ENCODE data around the gene IL16. TPM values are rescaled to one million over a fixed set of nuclear protein-coding genes. Genes with fewer than 3 reads are reported as not detected.

The IL16 gene
- total and polyA plus RNA-seq, 2 donors (not counting 1 experiment from before 2014, with no cell fraction given) = 181 to 287 TPM

- no peak overlapping the region for H3K4me3 Mint-ChIP-seq
- no peak for TF ChIP-seq EZH2 (IDR thresholded peaks at IDR 0.05; ENCODE audit: borderline replicate concordance, insufficient read depth, low read depth, low read length, poor library complexity, severe bottlenecking)
- no peaks in the 10 kb centered on the region for H3K79me2 ChIP-seq (ENCODE audit: control insufficient read depth, insufficient read depth, low read length)
- H3K4me1 ChIP-seq (ENCODE audit: control insufficient read depth in 2 of 2, insufficient read depth in 2 of 2, low read length in 2 of 2) = peaks cover 6 to 7% of the 10 kb centered on the region in 2 donors
- 80% methylated on average over 1 of the region's 3 CpGs for WGBS (ENCODE audit: insufficient coverage)
- H3K36me3 ChIP-seq (replicated peaks in 1 of 2; ENCODE audit: control extremely low read depth in 1 of 2, control insufficient read depth in 1 of 2, extremely low read depth in 1 of 2, insufficient read depth in 2 of 2, low read length in 1 of 2) = no peaks in the 10 kb centered on the region
- peaks cover 24% of the 10 kb centered on the region for H3K27me3 Mint-ChIP-seq
- DNase-seq (no peak), ATAC-seq (ENCODE audit: low read depth) (no peak)
- intact Hi-C loops (cut with micrococcal nuclease) = no loop called here
- H3K9me3 Mint-ChIP-seq (ENCODE audit: insufficient read depth) = no peaks in the 10 kb centered on the region
- peaks cover 0 to 15% (median 4%) of the 10 kb centered on the region in 4 experiments for H3K27me3 ChIP-seq (replicated peaks in 1 of 4; ENCODE audit: control extremely low read depth in 1 of 4, control insufficient read depth in 3 of 4, insufficient read depth in 4 of 4, low read length in 3 of 4)
- H3K4me2 ChIP-seq (replicated peaks; ENCODE audit: low read depth, low read length, poor library complexity, severe bottlenecking) = no peak overlapping the region
- H2AFZ ChIP-seq (ENCODE audit: insufficient read depth, low read depth, low read length, poor library complexity, severe bottlenecking) = no peak overlapping the region
- H3K9me3 ChIP-seq (ENCODE audit: control extremely low read depth in 1 of 3, control insufficient read depth in 2 of 3, insufficient read depth in 1 of 3, low read length in 2 of 3) = no peaks in the 10 kb centered on the region
- CTCF ChIA-PET = interaction anchor here (1.7 kb wide), 1 partner anchor 100 kb away, joined by 5 read pairs; no protein-coding TSS in a partner anchor
- H3K27ac Mint-ChIP-seq = no peak overlapping the region
- H3K27ac ChIP-seq (ENCODE audit: low read length in 2 of 2) = no peak overlapping the region
- H4K20me1 ChIP-seq (ENCODE audit: control insufficient read depth, insufficient read depth, low read length, poor library complexity, severe bottlenecking) = no peaks in the 10 kb centered on the region
- no peak overlapping the region for H3K4me3 ChIP-seq (ENCODE audit: control extremely low read depth in 1 of 5, extremely low read depth in 1 of 5, insufficient read depth in 1 of 5, low read depth in 2 of 5, low read length in 4 of 5)
- POLR2A ChIA-PET = no interaction called here
- peaks cover 12% of the 10 kb centered on the region for H3K4me1 Mint-ChIP-seq
- no peak overlapping the region for H3K9ac ChIP-seq (ENCODE audit: low read length)
Measured at GRCh38 chr15:81165535-81165934, 31.1 kb upstream of the IL16 start.

DNA sequence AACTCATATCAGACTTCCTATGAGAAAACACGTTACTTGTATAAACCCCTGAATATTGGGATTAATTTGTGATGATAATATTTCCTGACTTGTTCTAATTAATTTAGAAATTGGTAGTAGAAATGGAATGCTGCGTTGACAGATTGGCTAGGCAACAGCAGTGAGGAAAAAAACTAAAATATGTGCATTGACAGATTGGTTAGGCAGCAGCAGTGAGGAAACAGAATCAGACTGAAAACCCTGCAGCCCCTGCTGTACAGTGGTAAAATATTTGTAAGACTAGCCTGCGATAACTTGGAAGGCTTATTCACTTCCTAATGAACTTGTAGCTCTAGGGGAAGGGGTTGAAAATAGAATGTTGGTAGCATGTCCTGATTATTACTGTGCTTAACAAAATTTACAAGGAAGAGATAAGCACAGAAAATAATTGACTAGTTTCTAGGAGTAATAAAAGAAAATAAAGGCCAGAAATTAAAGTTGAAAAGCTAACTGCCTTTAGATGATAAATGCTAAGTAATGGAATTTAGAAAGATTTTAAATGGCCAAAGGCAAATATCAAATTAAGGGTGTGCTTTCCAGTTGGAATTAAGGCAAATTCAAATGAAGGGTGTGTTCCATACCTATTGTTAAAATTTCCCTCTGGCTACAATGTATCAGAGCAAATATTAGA, 29.9 kb upstream of the IL16 start:
- CTCF ChIA-PET = no interaction called here
- H2AFZ ChIP-seq (ENCODE audit: insufficient read depth, low read depth, low read length, poor library complexity, severe bottlenecking) = no peak overlapping the region
- H3K4me2 ChIP-seq (replicated peaks; ENCODE audit: low read depth, low read length, poor library complexity, severe bottlenecking) = no peak overlapping the region
- peaks cover 22% of the 10 kb centered on the region for H3K27me3 Mint-ChIP-seq
- no peak overlapping the region for H3K4me3 Mint-ChIP-seq
- no peak overlapping the region for H3K9ac ChIP-seq (ENCODE audit: low read length)
- H3K79me2 ChIP-seq (ENCODE audit: control insufficient read depth, insufficient read depth, low read length) = no peaks in the 10 kb centered on the region
- H3K27ac ChIP-seq (ENCODE audit: low read length in 2 of 2) = no peak overlapping the region
- H3K36me3 ChIP-seq (replicated peaks in 1 of 2; ENCODE audit: control extremely low read depth in 1 of 2, control insufficient read depth in 1 of 2, extremely low read depth in 1 of 2, insufficient read depth in 2 of 2, low read length in 1 of 2) = no peaks in the 10 kb centered on the region
- H4K20me1 ChIP-seq (ENCODE audit: control insufficient read depth, insufficient read depth, low read length, poor library complexity, severe bottlenecking) = no peaks in the 10 kb centered on the region
- H3K4me3 ChIP-seq (ENCODE audit: control extremely low read depth in 1 of 5, extremely low read depth in 1 of 5, insufficient read depth in 1 of 5, low read depth in 2 of 5, low read length in 4 of 5) = no peak overlapping the region
- H3K27me3 ChIP-seq (replicated peaks in 1 of 4; ENCODE audit: control extremely low read depth in 1 of 4, control insufficient read depth in 3 of 4, insufficient read depth in 4 of 4, low read length in 3 of 4) = peaks cover 0 to 7% (median 2%) of the 10 kb centered on the region in 4 experiments
- H3K9me3 Mint-ChIP-seq (ENCODE audit: insufficient read depth) = no peaks in the 10 kb centered on the region
- 88% methylated on average over 1 of the region's 3 CpGs for WGBS (ENCODE audit: insufficient coverage)
- peaks cover 3% of the 10 kb centered on the region for H3K4me1 Mint-ChIP-seq
- ATAC-seq (ENCODE audit: low read depth) = no peak
- POLR2A ChIA-PET = no interaction called here
- H3K4me1 ChIP-seq (ENCODE audit: control insufficient read depth in 2 of 2, insufficient read depth in 2 of 2, low read length in 2 of 2) = peaks cover 0 to under 1% of the 10 kb centered on the region in 2 donors
- no peak for DNase-seq
- H3K9me3 ChIP-seq (ENCODE audit: control extremely low read depth in 1 of 3, control insufficient read depth in 2 of 3, insufficient read depth in 1 of 3, low read length in 2 of 3) = no peaks in the 10 kb centered on the region
- H3K27ac Mint-ChIP-seq = no peak overlapping the region
- TF ChIP-seq CTCF (IDR thresholded peaks at IDR 0.05) = no peak
- no peak for TF ChIP-seq EZH2 (IDR thresholded peaks at IDR 0.05; ENCODE audit: borderline replicate concordance, insufficient read depth, low read depth, low read length, poor library complexity, severe bottlenecking)
- intact Hi-C loops (cut with micrococcal nuclease) = no loop called here
